HG03097 (cell line): ENCODE data around the gene PLA2G2C.
"Not testable (repeated sequence)": the region's sequence is repeated elsewhere in the genome, so short reads cannot be mapped to it uniquely, and the experiment has no call there.

Experiments
- ATAC-seq: cut with Tn5 transposase; IDR thresholded peaks from one replicate; pipeline ENCODE4 v1.9.1; 2021; ENCODE audit not compliant: unreplicated experiment, low FRiP score

PLA2G2C gene, protein sequence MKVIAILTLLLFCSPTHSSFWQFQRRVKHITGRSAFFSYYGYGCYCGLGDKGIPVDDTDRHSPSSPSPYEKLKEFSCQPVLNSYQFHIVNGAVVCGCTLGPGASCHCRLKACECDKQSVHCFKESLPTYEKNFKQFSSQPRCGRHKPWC

DNA sequence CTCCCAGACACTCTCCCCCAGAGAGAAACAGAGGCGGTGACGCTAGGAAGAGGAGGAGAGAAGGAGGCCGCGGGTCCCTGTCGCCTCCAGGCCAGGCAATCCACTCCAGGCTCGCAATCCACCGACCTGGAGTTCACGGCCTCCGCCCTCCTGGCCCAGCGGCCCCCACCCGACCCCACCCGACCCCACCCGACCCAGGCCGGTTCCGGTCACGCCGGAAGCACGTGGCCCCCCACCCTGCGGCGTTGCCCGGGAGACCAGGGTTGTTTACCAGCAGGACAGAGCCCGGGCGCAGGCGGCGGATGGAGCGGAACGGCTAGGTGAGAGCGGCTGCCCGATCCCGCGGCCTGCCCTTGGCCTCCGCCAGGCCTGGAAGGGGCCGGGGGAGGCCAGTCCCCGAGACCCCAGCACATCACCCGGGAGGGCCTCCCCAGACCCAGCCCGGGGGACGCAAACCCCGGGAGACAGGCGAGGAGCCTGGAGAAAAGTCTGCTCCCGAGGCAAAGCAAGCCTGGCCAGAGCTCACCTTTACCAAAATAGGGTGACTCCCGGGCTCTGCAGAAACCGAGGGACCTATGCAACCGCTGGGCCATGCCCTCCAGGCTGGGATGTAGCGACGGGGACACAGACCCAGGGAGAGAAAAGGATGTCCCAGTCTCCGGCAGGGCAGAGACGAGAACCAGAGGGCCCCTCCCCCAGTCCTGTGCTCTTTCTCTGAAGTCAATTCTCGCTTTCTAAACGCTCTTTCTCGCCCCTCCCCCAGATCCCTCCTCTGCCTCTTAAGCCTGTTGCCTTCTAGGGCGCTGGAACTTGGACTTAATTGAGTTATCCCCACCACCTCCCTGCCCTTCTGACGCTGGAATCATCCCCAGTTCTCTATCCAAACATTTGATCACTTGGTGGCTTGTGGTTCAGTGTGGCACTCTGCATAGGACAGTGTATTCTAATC lies at the start of gene PLA2G2C, which contains the start of gene UBXN10:
PLA2G2C (minus strand) TSS at position 685 of the 949 bp plus-strand sequence. CDS start 9,155 bp downstream, outside the sequence.
UBXN10 (plus strand) TSS at position 263 of the 949 bp plus-strand sequence. CDS start 4,466 bp downstream, outside the sequence.
- no peak for ATAC-seq

DNA sequence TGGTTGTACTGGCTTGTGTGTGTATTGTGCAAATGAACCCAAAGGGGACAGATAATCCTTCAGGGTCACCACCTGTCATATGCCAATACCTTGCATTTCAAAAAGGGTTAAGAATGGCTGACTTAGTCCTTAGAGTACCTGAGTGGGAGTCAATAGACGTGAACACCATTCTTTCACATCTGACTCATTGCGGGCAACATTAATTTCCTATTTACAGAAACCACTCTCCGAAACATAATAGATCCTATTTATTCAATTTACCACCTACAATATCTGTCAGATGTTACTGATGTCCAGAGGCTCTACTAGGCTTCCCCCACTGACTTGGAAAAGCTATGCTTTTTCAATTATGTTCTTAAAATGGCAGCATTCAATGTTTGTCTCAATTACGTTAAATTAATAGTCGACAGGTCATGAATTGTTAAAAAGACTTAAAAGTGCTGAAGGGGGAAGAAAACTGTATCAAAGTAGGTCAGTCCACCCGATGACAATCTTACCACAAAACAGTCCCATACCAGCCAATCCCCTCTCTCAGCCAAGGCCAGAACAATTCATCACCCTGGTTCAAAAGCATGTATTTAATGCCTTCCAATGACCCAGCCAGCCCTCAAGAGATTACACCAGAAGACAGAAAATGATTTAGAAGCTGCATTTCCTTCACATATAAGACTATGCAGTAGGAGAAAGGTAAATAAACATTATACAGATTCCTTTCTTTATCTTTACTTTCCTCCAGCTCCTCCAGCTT lies 48.6 kb upstream of the PLA2G2C start:
- no peak for ATAC-seq

DNA sequence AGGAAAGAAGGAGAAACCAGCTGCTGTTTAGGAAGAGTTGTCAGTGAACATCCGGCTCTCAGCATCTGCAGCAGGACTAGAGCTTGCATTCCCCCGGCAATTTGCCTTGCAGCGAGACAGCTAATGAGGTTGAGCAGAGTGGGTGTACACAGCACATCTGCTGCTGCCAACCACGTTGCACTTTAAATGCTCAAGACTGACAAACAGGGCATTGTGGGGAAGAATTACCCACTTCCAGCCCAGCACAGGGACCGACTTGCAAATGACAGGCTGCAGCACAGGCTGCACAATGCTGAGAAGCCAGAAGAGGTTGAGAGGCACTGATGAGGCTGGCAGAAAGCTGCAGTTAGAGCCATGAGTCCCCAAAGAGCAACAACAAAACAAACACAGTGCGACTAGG lies 47.5 kb upstream of the PLA2G2C start:
- no peak for ATAC-seq

DNA sequence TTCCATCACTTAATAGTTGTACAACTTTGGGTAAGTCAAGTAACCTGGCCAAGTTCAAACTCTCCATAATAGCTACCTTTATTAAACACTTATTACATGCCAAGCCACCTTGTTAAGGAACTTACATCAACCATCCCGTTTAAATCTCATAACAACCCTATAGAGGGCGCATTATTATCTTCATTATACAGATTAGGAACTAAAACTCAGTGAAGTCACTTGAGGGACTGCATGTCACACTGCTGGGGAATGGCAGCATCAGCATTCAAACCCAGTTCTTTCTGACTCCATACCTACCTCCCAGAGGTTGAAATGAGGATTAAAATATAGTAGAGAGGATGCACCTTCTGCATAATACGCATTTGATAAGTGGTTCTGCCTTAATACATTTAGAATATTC lies 47.1 kb upstream of the PLA2G2C start:
- ATAC-seq: no peak

DNA sequence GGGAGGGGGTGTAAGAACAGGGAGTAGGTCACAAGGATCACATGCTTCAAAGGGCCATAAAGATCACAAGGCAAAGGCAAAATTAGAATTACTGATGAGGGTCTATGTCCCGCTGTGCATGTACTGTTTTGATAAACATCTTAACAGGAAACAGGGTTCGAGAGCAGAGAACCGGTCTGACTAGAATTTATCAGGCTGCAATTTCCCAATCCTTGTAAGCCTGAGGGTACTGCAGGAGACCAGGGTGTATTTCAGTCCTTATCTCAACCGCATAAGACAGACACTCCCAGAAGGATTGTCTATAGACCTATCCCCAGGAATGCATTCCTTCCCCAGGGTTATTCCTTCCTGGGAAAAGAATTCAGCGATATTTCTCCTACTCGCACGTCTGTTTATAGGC lies 46.2 kb upstream of the PLA2G2C start:
- not testable (repeated sequence) for ATAC-seq

DNA sequence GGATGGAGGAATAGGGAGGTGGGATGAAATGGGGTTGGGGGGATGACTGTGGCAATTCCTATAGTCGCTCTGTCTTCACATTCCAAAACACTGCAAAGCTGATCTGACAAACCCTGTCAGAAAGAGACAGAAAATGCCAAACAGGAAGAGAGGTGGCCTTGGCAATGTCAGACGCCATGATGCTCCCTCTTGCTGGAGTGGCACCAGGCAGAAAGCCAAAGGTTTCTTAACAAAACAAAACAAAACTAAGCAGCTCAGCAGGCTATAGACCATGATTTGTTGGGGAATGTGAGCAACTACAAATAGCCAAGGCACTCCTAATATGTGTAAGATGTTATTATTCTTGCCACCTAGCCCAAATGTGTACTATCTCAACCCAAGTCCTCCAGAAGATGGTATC lies 42.9 kb upstream of the PLA2G2C start:
- ATAC-seq: no peak

DNA sequence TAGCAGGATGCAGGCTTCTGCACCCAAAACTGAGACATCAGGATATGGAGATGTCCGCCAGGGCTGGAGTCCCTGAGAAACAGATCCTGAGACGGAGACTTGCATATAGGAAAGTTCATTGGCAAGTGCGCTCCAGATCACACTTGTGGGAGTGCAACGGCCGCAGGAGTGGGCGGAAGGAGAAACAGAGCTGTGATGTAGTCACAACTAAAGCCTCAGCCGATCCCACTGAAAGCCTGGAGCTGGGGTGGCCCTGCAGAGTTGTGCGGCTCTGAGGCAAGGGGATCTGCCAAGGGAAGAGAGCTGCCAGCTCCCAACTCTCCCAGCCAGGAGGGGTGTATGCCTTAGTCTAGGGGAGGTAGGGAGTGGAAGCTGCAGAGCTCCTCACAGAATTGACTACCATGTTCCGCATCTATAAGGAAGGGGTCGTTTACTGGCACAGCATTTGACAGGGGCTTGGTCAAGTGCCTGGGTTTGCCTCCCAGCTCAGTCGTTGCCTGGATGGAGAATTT lies 42.1 kb upstream of the PLA2G2C start:
- ATAC-seq: no peak

DNA sequence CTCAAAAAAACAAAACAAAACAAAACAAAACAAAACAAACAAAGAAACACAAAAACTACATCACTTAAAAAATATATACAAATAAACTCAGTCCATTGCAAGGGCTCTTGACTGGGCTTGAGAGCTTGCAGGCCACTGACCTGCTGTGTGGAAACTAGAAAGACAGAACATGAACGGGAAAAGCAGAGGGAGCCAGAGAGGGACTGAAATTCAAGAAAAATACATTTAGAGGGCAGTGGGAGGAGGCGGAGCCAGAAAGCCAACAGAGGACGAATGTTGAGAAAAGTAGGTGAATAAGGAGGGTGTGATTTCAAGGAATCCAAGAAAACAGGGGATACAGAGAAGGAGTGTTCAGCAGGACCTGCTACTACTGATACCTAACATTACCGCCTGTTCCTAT lies 41.4 kb upstream of the PLA2G2C start:
- no peak for ATAC-seq

DNA sequence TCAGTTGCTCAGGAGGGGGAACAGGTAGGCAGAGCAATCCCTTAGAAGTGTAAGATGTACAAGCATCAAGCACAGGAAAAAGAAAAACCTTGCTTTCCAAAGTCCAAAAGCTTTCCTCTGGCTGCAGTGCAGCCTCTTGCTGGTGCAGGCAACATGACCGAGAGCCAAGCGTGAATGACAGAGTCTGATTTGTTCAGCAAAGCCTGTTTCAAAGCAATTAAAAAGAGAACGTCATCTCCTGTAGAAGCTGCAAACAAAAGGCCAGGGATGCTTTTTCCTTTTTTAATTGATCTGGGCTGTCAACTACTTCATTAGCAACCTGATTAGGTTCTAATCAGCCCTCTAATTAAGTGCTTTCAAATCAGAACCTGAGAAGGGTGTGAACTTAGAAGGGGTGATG lies 38.2 kb upstream of the PLA2G2C start:
- ATAC-seq: no peak

DNA sequence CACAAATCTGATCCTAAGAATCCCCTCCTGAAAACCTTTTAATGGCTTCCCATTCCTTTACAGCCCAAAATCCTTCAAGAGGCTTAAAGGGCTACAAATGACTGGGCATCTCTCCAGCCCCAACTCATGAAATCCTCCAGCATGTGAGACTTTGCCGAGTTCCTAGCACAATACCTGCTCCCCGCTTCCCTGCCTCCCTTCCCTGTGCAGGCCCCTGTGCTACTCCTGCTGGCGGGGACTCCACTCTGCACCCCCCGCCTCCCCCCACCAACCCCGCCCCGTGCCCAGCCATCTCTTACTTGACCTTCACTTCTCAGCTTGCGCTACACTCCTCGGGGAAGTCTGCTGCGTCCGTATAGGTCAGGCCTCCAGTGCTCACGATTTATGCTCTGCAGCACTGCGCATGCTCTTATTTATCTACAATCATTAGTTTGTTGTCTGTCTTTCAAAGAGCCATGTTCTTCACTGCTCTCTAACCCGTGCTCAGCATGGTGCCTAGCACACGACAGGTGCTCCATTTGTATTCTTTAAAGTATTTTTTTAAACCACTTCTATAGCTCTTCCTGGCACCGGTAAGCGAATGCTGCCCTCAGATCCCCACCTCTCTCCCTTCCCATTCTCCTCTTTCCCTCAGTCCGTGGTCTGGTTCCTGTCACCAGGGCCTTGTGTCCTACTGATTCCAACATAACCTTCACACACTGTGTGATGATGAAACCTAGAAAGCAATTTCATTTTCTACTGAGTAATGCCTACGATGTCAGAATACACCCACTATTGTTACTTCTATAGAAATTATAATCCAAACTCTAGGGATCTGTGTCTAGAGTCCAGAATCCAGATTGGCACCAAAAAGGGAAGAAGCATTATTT lies 37.5 kb upstream of the PLA2G2C start:
- no peak for ATAC-seq

DNA sequence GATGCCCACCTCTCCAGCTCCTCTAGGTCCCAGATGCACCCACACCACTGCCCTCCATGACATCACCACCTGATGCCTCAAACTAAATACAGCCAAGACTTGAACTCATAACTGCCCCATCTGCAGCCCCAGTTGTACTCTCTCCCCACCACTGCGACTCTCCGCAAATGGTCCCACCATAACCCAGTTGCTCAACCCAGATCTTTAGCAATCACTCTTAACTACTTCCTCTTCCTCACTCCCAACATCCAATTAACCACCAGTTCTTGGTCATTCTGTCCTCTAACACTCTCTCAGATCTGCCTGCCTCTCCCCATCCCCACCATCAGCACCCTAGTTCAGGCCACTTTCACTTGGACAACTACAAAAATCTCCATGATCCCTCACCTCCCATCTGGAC lies 36.8 kb upstream of the PLA2G2C start:
- ATAC-seq: no peak

DNA sequence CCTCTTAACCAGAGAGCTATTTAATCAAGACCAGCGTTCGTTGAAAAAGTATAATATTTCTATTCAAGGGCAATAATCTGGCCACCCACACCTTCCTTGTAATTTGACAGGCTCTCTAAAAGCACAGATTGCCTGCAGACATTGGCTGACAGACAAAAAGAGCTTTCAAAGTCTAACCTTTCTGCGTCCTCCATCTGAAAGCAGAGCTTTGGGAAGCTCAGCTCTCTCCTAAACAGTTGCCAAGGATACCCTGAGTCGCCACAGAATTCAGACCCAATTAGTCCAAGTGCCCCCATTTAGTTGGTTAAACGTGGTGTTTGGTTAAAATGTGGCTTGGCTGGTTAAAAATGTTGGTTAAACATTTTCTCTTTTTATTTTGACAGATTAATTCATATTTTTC lies 33.7 kb upstream of the PLA2G2C start:
- ATAC-seq: no peak

DNA sequence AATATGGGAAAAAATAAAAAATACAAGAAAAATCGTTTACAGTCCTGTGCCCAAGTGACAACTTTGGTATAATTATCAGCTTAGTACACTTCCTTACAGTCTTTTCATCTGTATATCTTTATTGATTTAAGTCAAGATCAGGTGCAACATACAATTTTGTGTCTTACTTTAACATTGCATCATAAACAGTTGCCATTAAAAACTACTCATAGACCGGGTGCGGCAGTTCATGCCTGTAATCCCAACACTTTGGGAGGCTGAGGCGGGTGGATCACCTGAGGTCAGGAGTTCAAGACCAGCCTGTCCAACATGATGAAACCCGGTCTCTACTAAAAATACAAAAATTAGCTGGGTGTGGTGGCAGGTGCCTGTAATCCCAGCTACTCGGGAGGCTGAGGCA lies 32.7 kb upstream of the PLA2G2C start:
- not testable (repeated sequence) for ATAC-seq

DNA sequence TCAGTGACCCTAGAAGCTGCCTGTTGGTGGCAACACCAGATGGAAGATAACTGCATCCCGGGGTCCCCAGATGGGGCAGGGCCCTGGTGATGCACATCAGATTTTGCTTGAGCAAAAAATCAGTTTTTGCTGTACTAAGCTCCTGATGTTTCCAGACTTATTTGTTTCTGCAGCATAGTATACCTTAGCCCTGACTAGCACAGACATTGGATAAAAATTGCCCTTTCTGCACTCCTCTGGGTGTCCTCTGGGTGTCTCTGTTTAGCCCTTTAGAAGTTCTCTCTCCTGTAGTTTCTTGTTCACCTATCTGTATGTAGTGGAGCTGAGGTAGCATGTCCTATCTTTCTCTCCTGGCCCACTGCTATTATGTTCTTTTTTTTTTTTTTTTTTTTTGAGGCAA lies 30.3 kb upstream of the PLA2G2C start:
- no peak for ATAC-seq

DNA sequence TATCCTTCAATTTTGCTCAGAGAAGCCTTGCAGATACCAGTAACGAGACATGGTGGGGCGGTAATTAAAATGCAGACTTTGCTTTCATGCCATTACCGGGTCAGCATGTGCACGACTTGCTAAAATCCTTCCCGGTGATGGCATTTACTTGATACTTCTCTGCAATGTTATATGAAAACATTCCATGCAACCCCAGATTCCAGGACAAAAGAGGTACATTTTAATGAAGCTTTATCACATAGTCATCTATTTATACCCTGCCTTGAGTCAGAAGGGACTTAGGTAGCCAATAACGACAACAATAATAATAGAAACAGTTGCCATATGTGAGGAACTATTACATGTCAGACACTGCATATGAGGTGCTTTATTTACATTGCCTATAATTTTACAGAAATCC lies 29.4 kb upstream of the PLA2G2C start:
- no peak for ATAC-seq

DNA sequence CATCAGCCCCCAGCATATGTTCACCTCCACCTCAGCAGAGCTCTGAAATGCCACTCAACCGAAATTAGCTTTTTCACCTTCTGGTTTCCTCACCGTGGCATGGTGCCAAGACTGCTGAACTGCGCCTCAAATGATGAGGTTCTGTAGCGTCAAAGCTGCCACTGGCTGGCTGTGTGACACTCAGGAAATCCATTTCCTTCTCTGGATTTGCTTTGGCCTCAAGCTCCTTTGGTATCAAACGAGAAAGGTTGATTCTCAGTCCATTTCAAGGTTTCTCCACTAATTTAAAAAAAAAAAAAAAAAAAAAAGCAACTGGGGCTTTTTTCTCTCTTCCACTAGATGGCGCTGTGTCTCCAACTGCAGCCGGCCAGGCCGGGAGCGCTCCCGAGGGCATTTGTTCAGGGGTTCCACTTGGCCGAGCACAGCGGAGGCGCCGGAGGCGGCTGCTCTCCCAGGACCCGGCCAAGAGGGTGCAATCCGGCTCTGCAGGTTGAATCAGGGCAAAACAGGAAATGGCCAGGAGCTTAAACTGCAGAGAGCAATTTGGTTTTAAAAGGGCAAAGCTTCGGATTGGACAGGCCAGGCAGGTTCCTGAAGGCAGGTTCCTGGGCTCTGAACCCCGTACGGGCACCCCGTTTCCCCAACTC lies 26.5 kb upstream of the PLA2G2C start:
- ATAC-seq: peak; percentile 62

DNA sequence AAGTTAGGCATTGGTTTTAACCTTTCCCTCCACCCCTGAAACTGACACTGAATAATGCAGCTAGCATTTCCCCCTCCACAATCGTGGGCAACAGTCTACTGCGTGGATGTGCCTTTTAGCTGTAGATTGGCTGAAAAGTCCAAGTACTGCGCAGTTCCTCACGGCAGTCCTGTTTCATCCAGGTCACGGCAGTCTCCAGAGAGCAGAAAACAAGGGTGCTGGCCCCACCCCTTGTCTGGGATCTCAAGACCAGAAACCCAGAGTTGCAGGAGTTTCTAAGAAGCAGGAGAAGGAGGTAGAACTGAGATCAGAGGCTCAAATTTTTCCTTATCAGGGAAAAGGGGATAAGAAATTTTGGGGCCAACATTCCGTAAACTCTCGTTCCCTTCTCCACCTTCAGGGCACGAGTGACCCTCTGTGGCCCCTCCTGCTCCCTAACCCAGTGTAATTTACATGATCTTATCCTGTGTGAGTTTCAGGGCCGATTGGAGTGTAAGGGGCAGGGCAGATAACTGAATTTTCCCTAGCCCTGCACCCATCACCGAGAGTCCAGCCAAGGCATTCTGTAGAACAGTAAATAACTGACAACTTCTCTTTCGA lies 25.9 kb upstream of the PLA2G2C start:
- ATAC-seq: no peak

DNA sequence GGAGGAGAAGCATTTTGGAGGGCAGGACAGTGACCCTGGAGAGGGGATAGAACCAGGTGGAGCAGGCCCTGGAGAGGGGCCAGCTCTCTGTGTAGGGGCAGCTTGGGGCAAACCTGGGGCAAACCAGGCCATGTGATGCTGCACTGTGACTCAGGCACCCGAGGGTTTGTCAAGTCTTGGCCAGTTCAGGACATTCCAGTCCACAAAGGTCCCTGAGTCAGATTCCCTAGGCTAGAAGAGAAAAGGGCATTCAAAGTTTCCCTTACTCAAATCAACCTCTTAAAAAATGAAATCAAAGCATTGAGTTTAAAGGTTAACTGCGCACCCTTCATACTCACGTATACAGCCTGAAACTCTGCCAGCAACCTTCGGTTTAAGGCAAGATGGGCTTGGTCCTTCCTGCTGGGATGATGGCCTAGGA lies 25.2 kb upstream of the PLA2G2C start:
- no peak for ATAC-seq
